Measurements from ENCODE around the gene ATRX. TPM values are rescaled to one million over a fixed set of nuclear protein-coding genes. Genes with fewer than 3 reads are reported as not detected.
"Not testable (repeated sequence)": the region's sequence is repeated elsewhere in the genome, so short reads cannot be mapped to it uniquely, and the experiment has no call there.

Gene ATRX
- polyA plus RNA-seq, 4 donors: 72.0 to 92.0 (median 84.6) TPM

DNA sequence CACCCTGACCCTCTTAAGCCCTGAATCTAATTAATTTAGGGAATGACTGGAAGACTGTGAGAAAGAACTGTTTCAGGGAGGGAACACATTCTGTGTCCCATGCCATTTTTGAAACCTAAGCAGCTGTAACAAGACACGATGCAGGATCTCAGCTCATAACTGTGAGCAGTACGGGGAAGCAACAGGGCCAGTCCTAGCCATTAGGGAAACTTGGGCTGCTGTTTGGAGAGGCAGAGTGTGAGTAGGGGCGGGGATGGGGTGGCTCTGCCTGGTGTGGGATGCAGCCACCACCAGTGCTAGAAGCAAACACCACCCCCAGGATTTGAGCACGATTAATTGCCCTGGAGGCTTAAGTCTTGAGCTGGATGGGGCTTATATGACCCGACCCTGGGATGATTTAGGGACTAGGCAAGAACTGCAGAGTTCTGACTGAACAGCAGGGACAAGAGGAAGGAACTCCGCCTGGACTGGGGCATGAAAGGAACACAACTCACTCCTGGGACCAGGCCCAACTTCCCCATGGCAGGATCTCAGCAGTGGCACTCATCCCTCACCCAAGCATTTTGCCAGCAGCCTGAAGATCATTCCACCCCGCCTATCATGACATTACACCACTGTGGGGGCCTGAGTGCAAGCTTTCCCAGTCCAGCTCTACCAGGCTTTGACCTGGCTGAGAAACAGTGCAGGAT, 43.1 kb downstream of the ATRX start:
- DNase-seq (ENCODE audit: low read depth in 4 of 4, low spot score in 3 of 4): no peak

DNA sequence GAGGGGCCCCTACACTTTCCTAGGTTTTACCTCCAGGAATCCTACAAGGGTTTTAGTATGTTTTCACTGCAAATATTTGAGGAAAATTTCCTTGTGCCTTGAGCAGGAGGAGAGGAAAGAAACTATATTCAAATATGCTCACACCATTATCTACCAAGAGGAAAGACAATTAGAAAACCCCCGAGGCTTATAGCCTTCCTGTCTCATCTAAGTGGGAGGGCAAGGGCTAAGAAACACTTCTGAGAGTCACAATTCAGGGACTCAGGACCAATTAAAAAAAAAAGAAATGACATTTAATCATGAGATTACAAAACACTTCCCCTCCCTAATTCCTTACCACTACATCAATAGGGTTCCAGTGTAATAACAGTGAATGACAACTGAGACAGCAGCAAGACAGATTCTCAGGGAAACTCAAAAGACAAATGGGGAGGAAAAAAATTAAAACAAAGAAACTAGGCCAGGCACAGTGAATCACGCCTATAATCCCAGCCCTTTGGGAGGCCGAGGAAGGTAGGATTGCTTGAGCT, 45.6 kb downstream of the ATRX start:
- DNase-seq (ENCODE audit: low read depth in 4 of 4, low spot score in 3 of 4): no peak

DNA sequence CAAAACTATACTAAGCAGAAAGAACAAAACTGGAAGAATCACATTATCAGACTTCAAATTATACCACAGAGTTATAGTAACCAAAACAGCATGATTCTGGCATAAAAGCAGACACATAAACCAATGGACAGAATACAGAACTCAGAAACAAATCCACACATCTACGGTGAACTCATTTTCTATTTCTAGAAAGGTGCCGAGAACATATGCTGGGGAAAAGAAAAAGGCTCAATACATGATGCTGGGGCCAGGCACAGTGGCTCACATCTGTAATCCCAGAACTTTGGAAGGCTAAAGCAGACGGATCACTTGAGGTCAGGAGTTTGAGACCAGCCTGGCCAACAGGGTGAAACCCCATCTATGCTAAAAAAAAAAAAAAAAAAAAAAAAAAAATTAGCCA, 52.7 kb downstream of the ATRX start:
- no peak for DNase-seq (ENCODE audit: low read depth in 4 of 4, low spot score in 3 of 4)

DNA sequence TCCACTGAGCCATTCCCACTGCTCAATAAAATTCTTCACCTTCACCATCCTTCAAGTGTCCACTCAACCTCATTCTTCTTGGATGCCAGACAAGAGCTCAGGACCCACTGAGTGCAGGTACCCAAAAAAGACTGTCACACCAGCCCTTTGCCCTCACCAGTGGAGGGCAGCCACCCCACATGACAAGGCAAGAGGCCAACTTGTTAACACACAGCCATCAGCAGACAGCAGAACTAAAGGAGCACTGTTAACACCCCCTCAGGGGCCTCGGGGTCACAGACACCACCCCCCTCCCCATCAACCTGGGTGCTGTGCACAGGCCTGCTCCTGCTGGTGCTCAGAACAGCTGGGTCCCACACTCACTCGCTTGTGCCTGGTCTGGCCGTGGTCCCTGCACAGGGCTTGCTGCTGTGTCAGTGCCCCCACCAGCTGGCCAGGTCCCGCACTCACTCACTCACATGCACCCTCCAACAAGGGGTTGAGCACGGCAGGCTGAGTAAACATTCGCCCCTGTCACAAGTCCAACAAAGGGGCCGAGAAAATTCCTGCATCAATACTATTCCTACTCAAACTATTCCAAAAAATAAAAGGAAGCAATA, 54.1 kb downstream of the ATRX start:
- no peak for DNase-seq (ENCODE audit: low read depth in 4 of 4, low spot score in 3 of 4)

DNA sequence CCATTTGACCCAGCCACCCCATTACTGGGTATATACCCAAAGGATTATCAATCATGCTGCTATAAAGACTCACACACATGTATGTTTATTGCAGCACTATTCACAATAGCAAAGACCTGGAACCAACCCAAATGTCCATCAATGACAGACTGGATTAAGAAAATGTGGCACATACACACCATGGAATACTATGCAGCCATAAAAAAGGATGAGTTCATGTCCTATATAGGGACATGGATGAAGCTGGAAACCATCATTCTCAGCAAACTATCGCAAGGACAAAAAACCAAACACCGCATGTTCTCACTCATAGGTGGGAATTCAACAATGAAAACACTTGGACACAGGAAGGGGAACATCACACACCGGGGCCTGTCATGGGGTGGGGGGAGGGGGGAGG, 59.9 kb downstream of the ATRX start:
- DNase-seq (ENCODE audit: low read depth in 4 of 4, low spot score in 3 of 4): not testable (repeated sequence)

DNA sequence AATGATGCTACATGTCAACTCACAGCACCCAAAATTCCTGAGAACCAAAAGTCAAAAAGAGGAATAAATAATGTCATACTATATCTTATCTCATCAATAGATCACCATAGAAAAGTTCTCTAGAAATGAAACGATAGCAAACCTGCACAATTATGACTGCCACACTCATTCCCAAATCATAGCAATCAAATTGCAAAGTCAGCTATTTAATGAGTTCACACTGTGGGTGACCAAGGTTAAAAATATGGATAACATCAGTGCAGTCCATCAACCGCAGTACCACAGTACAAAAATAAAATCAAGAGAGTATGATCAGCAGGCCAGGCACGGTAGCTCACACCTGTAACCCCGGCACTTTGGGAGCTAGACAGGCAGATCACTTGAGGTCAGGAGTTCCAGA, 62.3 kb downstream of the ATRX start:
- DNase-seq (ENCODE audit: low read depth in 4 of 4, low spot score in 3 of 4): no peak

DNA sequence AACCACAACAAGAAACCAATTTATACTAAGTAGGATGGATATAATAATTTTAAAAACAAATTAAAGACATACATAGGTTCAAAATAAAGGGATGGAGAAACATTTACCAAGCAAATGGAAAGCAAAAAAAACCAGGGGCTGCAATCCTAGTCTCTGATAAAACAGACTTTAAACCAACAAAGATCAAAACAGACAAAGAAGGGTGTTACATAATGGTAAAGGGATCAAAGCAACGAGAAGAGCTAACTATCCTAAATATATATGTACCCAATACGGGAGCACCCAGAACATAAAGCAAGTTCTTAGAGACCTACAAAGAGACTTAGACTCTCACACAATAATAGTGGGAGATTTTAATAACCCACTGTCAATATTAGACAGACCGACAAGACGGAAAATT, 66.6 kb downstream of the ATRX start:
- DNase-seq (ENCODE audit: low read depth in 4 of 4, low spot score in 3 of 4): no peak

DNA sequence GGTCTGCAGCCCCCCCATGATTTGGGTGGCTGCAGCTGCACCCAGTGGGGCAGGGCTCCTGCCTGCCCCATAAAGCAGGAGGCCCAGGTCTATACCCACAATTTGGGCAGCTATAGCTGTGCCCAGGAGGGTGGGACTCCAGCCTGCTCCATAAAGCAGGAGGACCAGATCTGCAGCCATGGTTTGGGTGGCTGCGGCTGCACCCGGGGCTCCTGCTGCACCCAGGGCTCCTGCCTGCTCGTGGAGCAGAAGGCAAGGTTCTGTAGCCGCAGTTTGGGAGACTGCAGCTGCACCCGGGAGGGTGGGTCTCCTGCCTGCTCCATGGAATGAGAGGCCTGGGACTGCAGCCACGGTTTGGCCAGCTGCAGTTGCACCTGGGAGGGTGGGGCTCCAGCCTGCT, 81.1 kb downstream of the ATRX start:
- DNase-seq (ENCODE audit: low read depth in 4 of 4, low spot score in 3 of 4): no peak

DNA sequence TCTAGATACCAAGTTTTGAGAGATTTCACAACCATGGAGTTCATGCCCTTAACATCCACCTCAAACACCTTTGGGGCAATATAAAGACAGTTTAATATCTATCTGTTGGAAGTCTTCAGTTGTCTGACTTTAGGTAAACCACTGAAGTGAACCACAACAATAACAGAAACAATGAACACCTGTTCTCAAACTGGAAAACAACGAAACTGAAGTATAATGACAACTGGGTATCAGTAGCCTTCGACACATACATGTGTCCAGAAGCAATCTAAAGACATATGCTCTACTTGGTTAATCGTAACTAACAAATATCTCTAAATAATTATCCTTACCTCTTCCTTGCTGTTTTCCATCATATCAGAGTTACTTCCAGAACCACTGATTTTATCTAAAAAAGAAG, 87.8 kb downstream of the ATRX start:
- no peak for DNase-seq (ENCODE audit: low read depth in 4 of 4, low spot score in 3 of 4)

DNA sequence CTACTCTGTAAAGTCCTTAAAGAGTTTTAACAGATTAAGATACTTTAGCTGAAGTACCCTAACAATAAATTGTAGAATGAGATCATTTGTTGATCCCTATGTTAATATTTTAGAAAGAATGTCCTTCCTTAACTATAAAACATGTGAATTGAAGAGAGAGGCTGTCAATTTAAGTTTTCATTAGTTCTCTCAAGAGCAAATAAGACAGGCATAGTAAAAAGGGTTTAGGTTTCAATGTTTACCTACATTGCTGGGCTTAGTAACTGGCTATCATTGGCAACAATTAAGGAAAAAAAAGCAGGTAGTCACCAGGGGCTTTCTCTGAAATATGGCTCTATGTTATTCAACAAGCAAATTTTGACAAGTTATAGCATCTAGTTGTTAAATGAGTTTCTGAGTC, 91.5 kb downstream of the ATRX start:
- DNase-seq (ENCODE audit: low read depth in 4 of 4, low spot score in 3 of 4): no peak

DNA sequence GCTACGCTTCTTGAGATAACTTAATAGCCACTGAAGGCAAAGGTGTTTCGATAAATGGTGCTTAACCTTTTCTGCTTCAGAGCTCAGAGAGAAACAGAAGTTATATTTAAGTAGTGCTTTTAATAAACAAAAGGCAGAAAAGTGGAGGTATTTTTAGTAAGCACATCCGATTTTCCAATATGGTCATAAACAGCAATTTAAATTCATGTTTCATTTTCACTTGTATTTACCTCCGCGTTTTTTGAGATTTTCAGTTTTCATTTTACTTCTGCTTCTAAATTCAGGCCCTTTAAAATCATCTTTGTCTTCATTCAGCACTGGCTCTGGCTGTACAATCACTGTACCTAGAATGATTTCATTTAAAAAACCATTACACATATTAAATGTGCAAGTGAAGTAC, 92.4 kb downstream of the ATRX start:
- DNase-seq (ENCODE audit: low read depth in 4 of 4, low spot score in 3 of 4): no peak

DNA sequence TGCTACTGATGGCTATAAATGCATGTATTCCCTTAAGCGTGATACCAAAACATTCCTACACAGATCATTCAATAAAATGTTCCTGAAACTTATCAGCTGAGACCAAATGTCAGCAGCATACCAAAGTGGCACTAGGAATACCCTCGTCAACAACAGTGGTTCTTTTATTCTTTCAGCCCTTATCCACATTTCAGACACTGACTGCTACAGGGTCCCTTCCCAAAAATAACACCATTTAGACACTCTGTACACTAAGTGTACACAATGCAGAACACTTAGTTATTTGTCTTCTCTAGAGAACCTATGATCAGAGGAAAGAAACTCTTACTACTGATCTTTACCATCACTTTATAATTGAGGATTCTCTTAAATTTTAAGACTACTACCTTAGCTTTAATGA, 94.1 kb downstream of the ATRX start:
- no peak for DNase-seq (ENCODE audit: low read depth in 4 of 4, low spot score in 3 of 4)

DNA sequence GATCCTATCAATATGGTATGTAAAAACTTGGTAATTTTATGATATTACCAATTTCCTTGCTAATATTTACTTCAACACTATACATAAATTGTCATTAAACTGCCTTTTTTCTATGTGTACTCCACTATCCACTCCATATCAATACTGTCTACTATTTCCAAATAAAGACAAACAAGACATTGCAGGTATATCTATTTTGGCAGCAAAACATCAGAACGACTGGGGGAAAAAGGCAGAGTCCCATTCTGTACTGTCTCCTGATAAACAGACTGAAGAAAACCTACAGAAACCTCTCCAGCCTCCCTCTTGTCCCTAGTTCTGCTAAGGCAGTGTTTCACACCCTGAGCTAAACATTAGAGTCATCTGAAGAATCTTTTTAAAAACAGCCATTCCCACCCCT, 96.6 kb downstream of the ATRX start:
- no peak for DNase-seq (ENCODE audit: low read depth in 4 of 4, low spot score in 3 of 4)

DNA sequence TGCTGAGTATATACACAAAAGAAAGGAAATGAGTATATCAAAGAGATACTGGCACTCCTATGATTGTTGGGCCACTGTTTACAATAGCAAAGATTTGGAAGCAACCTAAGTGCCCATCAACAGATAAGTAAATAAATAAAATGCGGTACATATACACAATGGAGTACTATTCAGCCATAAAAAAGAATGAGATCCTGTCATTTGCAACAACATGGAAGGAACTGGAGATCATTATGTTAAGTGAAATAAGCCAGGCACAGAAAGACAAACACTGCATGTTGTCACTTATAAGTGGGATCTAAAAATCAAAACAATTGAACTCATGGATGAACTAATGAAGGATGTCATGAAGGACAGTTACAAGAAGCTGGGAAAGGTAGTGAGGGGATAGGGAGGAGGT, 100.3 kb downstream of the ATRX start:
- not testable (repeated sequence) for DNase-seq (ENCODE audit: low read depth in 4 of 4, low spot score in 3 of 4)

DNA sequence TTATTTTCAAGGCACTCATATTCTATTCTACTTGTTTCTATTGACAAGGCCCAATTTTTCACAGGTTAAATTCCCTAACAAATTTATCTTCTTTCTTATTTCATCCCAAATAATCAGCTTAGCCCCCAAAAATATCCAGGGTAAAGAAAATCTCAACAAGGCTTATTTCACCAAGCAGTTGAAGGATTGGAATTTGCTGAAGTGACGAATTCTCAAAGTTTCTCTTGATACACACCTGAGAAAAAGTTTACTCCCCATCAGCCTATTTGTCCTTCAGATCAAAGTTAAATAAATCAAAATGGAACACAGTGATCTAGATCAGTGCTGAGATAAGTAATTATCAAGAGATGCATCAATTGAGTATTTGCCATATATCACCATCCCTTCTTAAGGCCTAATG, 106.9 kb downstream of the ATRX start:
- DNase-seq (ENCODE audit: low read depth in 4 of 4, low spot score in 3 of 4): no peak

DNA sequence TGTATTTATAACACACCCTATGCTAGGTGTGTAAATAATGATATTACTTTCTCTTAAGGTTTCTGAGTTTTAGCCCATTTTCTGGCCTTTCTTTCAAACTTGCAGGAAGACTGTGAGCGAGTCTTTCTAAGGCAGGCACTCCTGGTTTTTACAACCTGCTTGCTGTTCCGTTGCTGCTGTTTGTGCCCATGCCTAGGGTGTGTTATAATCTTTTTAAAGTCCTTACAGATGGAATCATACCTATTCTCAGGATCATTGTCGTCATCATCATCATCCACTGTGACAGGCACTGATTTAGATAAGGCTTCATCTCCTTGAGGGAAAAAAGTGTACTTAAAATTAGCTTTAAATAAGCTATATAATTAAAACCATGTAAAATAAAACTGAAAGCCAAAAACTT, 110.0 kb downstream of the ATRX start:
- no peak for DNase-seq (ENCODE audit: low read depth in 4 of 4, low spot score in 3 of 4)

DNA sequence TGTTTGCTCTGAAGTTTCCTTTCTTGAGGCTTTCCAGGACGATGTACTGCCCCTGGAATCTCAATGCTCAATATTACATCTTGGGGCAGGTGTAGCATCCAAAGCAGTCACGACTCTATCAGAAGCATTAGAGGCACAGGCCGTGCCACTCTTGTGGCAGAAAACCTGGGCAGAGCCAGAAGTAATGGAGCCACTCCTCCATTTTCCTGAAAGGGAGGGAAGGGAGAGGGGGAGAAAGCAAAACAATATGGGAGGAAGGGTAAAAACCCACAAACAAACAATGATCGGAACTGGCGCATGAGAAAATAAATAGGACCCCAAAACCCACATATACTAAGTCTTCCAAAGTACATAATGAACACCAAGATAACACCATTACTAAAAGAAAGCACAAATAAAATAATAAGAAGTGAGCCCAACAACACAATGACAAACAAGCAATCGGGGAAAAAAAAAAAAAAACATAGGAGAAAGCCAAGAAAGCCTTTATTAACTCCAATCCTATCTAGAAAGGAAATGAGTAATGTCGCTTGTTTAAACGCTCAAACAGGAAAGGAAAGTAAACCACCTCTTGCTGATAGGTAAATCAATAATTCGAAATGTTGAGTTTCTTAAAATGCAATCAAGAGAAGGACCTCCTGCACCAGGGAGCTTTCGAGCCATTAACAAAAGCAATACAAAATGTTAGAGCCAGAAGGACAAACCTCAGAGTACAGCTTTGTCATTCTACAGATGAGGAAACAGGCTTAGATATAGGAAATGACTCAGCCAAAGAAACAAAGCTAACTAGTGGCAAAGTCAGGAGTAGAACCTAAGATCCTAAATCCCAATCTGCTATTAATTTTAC, 117.4 kb downstream of the ATRX start:
- DNase-seq (ENCODE audit: low read depth in 4 of 4, low spot score in 3 of 4): no peak

DNA sequence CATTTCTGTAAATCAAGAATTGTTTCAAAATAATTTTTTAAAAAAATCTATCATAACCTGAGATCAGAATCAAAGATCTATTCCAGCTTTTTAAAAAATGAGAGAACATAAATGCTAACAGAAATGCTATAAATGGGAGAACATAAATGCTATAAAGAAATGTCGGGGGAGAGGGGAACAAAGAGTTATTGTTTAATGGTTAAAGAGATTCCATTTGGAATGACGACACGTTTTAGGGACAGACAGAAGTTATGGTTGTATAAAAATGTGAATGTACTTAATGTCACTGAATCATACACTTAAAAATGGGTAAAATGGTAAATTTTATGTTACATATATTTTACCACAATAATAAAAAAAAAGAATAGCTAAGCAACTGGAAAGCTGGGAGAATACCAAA, 127.1 kb downstream of the ATRX start:
- DNase-seq (ENCODE audit: low read depth in 4 of 4, low spot score in 3 of 4): no peak

DNA sequence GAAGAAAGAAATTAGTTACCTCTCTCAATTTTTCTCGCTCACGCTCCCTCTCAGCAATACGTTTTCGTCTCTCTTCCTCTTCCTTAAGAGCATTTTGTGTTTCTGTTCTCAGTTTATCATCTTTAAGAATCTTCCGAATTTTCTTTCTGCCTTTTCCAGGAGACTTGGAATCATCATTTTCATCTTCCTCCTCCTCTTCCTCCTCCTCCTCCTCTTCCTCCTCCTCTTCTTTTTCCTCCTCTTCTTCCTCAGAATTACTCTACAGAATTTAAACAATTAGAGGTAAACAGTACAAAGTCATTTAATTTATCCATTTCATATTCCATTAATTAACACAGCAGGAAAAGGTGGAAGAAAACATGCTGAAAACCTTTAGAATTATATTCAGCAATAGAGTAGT, 133.9 kb downstream of the ATRX start:
- DNase-seq (ENCODE audit: low read depth in 4 of 4, low spot score in 3 of 4): no peak

DNA sequence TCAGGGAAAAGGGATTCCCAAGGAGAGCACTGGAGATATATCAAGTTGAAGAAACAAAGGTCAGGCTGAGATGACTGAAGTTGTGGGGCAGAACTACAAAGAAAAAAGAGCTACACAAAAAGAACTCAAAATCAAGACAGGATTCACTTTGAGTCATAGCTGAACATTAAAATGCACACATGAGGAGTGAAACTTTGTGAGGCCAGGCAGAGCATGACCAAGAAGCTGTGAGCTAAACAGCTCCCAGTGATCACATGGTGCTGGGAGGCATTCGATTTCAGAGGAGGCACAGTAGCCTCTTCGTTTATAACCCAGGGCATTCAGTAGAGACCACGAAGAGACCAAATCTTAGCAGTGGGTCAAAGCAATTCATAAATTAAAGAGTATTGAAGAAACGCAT, 145.3 kb downstream of the ATRX start:
- DNase-seq (ENCODE audit: low read depth in 4 of 4, low spot score in 3 of 4): no peak

DNA sequence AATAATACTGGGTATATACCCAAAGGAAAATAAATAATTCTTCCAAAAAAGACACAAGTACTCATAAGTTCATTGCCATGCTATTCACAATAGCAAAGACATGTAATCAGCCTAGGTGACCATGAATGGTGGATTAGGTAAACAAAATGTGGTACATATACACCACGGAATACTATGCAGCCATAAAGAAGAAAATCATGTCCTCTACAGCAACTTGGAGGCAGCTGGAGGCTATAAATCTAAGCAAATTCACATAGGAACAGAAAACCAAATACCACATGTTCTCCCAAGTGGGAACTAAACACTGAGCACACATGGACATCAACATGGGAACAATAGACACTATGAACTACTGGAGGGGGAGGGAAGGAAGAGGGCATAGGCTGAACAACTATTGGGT, 146.2 kb downstream of the ATRX start:
- DNase-seq (ENCODE audit: low read depth in 4 of 4, low spot score in 3 of 4): no peak

DNA sequence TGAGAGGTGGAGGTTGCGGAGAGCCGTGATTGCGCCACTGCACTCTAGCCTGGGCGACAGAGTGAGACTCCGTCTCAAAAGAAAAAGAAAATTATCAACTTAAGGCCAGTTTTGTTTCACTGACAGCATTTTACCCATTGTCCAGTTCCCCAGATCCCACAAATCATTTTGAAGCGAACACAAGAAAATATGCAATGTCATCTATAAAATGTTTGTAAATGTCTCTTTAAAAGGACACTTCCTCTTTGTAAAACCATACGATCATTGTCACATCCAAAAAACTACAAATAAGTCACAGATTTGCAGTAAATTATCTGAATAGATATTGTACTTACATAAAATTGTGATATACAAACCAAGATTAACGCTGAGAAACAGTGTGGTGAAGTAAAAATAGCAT, 147.6 kb downstream of the ATRX start:
- no peak for DNase-seq (ENCODE audit: low read depth in 4 of 4, low spot score in 3 of 4)

Data from right renal pelvis (tissue), 4 donors.